AG09309 (cell line): ENCODE measurements around the gene NAA25.
A peak's percentile ranks its signal among the peaks of the same experiment; 100 is the strongest.
"Not testable (repeated sequence)": the region's sequence is repeated elsewhere in the genome, so short reads cannot be mapped to it uniquely, and the experiment has no call there.

Experiments used
- DNase-seq: peaks from one replicate; pipeline ENCODE4 v3.0.0-alpha.2; 2010; ENCODE audit warnings: low read depth
- H3K4me3 ChIP-seq: 2 replicates; pipeline ENCODE4 v1.5.1; 2011; ENCODE audit warnings: mild to moderate bottlenecking, low read depth, low read length, moderate library complexity; ENCODE audit not compliant: control insufficient read depth
- CTCF ChIP-seq: IDR thresholded peaks from 2 replicates; pipeline ENCODE4 v1.5.1; 2011; ENCODE audit warnings: mild to moderate bottlenecking, low read depth, low read length, inconsistent platforms; ENCODE audit not compliant: insufficient read depth, control insufficient read depth; ENCODE audit errors: missing control alignments

Gene NAA25

GRCh38 chr12:112015938-112016337 is 92.6 kb downstream of the NAA25 start:
- H3K4me3 ChIP-seq, result no peak overlapping the region
- no peak for DNase-seq
- TF ChIP-seq CTCF, result no peak

- no peak for TF ChIP-seq CTCF
- H3K4me3 ChIP-seq, result peak overlapping the region; percentile 96
- peak; percentile 39 for DNase-seq
Measured at GRCh38 chr12:112013601-112014402, 94.8 kb downstream of the NAA25 start.

GRCh38 chr12:112012775-112013600 is 95.6 kb downstream of the NAA25 start, which contains the start of the genes ERP29 and TMEM116:
Gene ERP29, plus strand, starts transcription at chr12:112013426. Its CDS starts 40 bp downstream, at chr12:112013466.
Gene TMEM116, minus strand, starts transcription at chr12:112013165. Its CDS starts 7,895 bp downstream, at chr12:112005270.
- peak within 1 kb of the TSS; percentile 96 for H3K4me3 ChIP-seq
- peak; percentile 92 for DNase-seq
- peak; percentile 59 for TF ChIP-seq CTCF

- TF ChIP-seq CTCF, result no peak
- no peak for DNase-seq
- H3K4me3 ChIP-seq, result no peak overlapping the region
Measured at GRCh38 chr12:112011685-112012084, 96.9 kb downstream of the NAA25 start.

- no peak for DNase-seq
- no peak overlapping the region for H3K4me3 ChIP-seq
- no peak for TF ChIP-seq CTCF
Measured at GRCh38 chr12:112010415-112011344, 97.9 kb downstream of the NAA25 start.

- not testable (repeated sequence) for H3K4me3 ChIP-seq, DNase-seq
Measured at GRCh38 chr12:112009596-112009995, 99.0 kb downstream of the NAA25 start.
